GM04504 (cell line): ENCODE data around the gene RAB6A.
A peak's percentile ranks its signal among the peaks of the same experiment; 100 is the strongest.
"Not testable (repeated sequence)": the region's sequence is repeated elsewhere in the genome, so short reads cannot be mapped to it uniquely, and the experiment has no call there.

Source experiments
- DNase-seq: peaks from one replicate; pipeline ENCODE4 v3.0.0-alpha.2; 2012; ENCODE audit warnings: low read depth

Gene RAB6A

GRCh38 chr11:73762732-73763131 is 1.9 kb upstream of the RAB6A start:
- DNase-seq = no peak

DNA sequence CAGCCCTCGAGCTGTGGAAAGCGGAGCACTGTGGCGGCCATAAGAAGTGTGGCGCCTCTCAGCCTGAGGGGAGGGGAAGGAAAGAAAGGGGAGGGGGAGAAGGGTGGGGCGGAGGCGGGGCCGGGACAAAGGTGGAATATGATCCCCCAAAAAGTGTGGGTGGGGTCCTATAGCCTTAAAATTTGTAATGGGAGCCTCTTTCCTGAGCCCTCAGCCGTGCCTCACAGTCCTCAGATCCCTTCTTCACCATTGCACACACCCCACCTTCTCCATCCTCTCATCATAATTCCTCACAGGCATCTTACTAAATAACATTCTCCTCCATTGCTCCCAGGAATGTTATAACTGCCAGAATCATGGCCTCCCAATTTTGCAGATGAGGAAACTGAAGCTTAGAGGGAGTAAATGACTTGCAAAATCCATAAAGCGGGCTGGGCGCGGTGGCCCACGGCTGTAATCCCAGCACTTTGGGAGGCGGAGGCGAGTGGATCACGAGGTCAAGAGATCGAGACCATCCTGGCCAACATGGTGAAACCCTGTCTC is 600 bp upstream of the RAB6A start:
- DNase-seq = no peak

DNA sequence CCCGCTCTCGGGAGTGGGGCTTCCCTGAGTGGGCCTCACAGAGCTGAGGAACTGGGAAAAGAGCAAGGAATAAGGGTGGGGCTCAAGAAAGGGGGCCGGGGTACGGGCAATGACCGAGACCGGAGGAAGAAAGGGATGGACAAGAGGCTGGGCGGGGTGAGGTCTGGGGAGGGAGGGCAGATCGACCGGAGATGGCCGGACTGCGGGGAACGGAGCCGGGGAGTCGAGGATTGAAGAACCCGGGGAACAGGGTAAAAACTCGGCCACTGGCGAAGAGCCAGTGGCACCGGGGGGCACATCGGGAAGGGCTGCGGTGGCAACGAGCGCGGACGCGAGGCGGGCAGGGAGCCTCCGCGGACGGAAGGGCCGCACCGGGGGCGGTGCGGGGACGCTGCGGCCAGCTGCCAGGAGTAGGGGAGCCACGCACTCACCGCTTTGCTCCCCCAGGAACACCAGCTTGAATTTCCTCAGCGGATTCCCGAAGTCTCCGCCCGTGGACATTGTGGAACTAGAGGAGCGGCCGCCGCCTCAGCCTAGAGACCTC is 667 bp downstream of the RAB6A start:
- DNase-seq = peak; percentile 7

DNA sequence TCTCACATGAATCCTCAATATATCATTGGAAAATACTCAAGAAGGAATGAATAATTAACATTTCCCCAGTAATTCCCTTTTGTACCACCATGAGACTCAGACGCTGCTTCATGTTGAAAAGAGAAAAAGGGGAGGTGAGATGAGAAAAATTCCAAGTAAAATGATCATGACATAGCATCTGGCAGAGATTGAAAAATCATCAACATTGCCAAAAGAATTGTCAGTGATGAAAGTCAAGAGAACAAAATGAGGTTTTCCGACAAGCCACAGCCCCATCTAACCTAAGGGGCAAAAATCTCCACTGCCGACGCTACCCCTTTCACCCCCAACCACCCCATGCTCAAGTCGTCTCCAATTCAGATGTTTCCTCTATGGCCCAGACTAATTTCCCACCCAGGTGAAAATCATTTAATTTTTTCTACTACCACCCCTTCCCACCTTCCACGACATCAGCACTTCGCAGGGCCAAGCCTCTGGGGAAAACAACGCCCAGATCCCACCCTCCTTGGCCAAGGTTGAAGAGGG is 1.2 kb downstream of the RAB6A start:
- peak; percentile 8 for DNase-seq

DNA sequence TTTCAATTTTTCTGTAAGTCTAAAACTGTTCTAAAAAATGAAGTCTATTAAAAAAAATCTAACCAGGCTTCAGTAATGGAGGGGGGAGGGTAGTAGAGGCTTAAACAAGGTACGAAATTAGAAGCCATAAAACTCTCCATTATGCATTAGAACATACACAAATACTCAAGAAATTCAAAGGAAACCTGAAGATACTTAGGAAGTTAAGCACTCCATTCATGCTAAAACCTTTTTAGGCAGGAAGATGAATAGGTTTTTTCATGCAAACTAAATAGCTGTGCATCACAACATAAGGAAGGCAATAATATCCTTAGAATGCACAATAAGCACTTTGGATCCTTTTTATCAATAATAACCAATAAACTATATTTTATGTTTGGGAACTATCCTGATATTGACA is 2.4 kb downstream of the RAB6A start:
- DNase-seq = no peak

DNA sequence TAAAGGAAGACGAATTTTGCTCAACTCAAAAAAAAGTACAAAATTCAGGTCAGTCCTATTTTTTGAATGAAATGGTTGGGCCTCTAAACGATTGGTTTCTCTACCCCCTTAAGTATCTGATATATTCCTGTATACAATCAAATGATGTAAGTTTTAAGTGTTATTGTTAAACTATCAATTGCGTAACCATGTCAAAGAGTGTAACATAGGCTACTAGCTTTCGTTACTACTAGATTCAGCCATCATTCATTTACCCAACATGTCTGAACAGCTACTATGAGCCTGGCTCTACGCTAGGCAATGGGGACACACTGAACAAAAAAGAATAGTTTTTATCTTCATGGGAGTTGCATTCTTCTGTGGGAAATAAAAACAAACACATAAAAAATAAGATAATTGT is 3.3 kb downstream of the RAB6A start:
- DNase-seq = no peak

DNA sequence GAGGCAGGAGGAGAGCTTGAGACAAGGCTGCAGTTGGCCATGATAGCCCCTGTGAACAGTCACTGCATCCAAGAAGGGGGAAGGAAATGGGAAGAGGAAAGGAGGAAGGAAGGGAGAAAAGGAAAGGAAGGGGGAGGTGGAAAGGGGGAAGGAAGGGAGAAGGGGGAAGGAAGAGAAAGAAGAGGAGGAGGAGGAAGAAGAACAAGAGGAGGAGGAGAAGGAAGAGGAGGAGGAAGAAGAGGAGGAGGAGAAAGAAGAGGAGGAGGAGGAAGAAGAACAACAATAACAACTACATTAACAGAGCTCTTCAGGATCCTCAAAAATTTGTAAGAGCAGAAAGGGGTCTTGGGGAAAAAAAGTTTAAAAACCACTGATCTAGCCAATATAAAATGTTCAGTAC is 5.2 kb downstream of the RAB6A start:
- no peak for DNase-seq

DNA sequence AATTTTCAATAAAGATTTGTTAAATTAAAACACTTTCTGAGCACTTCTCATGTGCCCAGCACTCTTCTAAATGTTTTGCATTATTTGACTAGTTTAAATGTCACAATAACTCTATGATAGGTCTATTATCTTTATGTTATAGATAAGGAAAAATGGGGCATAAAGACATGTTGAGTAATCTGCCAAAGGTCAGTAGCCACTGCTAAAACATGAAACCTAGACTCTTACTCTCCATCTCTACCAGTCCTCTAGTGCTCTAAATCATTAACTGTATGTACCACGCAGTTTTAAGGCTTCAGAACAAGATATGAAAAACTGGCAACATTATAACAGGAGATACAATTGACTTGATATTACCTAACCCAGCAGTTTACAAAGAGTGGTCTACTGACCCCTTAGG is 6.9 kb downstream of the RAB6A start:
- DNase-seq = no peak

DNA sequence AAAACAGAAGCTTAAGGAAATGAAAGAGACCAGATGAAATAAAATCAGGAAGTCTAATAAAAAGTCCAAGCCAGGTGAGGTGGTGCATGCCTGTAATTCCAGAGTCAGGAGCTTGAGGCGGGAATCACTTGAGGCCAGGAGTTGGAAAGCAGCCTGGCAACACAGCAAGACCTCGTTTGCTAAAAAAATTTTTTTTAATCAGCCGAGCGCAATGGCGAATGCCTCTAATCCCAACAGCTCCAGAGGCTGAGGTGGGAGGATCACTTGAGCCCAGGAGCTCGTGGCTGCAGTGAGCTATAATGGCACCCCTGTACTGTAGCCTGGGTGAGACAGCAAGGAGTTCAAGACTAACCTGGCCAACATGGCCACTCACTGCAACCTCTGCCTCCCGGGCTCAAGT is 8.0 kb downstream of the RAB6A start:
- no peak for DNase-seq

GRCh38 chr11:73752216-73752867 is 8.5 kb downstream of the RAB6A start:
- no peak for DNase-seq

DNA sequence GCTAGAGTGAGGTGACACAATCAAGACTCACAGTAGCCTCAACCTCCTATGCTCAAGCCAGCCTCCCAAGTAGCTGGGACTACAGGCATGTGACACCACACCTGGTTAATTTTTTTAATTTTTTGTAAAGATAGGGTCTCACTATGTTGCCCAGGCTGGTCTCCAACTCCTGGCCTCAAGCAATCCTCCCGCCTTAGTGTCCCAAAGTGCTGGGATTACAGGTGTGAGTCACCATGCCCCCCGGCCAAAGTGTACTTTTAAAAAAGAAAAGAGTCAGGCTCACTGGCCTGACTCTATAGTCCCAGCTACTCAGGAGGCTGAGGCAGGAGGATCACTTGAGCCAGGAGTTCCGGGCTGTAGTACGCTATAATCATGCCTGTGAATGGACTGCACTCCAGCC is 10.0 kb downstream of the RAB6A start:
- DNase-seq = not testable (repeated sequence)

DNA sequence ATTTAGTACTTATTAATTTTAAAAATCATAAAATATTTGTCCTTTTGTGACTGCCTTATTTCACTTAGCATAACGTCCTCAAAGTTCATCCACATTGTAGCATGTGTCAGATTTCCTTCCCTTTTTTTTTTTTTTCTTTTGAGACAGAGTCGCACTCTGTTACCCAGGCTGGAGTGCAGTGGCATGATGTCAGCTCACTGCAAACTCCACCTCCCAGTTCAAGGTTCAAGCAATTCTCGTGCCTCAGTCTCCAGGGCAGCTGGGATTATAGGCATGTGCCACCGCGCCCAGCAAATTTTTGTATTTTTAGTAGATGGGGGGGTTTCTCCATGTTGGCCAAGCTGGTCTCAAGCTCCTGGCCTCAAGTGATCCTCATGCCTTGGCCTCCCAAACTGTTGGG is 10.6 kb downstream of the RAB6A start:
- DNase-seq = no peak

DNA sequence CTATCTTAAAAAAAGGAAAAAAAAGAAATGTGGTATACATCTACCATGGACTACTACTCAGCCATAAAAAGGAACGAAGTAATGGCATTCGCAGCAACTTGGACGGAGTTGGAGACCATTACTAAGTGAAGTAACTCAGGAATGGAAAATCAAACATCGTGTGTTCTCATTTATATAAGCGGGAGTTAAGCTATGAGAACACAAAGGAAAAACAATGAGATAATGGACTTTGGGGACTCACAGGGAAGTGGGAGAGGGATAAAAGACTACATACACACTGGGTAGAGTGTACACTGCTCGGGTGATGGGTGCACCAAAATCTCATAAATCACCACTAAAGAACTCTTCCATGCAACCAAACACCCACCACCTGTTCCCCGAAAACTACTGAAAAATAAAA is 11.8 kb downstream of the RAB6A start:
- no peak for DNase-seq

GRCh38 chr11:73748300-73748699 is 12.6 kb downstream of the RAB6A start:
- DNase-seq = no peak

DNA sequence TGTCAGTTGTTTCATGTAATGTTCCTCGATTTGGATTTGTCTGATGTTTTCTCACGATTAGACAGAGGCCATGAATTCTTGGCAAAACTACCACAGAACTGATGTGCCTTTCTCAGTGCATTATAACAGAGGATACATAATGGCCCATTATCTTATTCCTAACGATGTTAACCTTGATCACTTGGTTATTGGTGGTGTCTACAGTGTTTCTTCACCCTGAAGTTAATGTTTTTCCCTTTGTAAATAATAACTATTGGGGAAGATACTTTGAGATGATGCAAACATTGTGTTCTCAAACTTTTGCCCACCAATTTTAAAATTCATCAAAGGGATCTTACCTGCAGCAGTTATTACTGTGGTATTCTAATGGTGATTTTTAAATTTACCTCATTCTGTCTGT is 13.1 kb downstream of the RAB6A start:
- no peak for DNase-seq

DNA sequence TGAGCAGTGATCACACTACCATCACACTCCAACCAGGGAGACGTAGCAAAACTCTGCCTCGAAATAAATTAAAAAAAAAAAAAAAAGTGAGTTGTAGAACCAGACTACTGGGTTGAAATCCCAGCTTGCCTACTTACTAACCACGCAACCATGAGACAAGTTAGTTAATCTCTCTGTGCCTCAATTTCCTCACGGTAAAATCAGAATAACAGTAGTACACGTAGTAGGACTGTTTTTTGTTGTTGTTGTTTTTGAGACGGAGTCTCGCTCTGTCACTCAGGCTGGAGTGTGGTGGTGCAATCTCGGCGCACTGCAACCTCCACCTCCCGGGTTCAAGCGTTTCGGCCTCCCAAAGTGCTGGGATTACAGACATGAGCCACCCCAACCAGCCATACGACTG is 14.2 kb downstream of the RAB6A start:
- no peak for DNase-seq

DNA sequence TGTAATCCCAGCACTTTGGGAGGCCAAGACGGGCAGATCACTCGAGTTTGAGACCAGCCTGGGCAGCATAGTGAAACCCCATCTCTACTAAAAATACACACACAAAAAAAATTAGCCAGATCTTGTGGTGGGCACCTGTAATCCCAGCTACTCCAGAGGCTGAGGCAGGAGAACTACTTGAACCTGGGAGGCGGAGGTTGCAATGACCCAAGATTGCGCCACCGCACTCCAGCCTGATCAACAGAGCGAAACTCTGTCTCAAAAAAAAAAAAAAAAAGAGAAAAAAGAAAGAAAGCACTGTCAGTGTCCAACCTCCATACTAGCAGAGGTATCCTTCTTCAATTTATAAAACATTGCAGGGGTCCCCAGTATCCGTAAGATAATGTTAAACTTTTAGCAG is 17.8 kb downstream of the RAB6A start:
- DNase-seq = no peak

- DNase-seq = not testable (repeated sequence)
Measured at GRCh38 chr11:73735959-73736358, 24.9 kb downstream of the RAB6A start.

DNA sequence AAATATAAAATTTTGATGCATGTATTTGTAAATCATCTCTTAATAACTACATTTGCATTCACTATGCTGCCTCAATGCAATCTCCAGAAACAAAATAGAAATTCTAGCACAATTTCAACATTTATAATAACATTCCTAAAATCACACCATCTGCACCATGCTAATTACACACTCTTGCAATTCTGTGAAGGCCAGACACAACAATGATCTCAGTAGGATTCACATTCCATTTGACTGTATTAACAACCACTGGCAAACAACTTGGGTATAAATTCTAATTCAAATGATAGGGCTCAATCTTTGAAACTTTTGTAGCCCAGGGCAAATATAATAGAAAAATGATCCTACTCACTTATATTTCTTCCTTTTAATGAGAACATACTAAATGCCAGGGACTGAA is 25.9 kb downstream of the RAB6A start:
- no peak for DNase-seq

- DNase-seq = not testable (repeated sequence)
Measured at GRCh38 chr11:73734011-73734410, 26.9 kb downstream of the RAB6A start.

GRCh38 chr11:73732936-73733335 is 27.9 kb downstream of the RAB6A start:
- DNase-seq = peak; percentile 5

DNA sequence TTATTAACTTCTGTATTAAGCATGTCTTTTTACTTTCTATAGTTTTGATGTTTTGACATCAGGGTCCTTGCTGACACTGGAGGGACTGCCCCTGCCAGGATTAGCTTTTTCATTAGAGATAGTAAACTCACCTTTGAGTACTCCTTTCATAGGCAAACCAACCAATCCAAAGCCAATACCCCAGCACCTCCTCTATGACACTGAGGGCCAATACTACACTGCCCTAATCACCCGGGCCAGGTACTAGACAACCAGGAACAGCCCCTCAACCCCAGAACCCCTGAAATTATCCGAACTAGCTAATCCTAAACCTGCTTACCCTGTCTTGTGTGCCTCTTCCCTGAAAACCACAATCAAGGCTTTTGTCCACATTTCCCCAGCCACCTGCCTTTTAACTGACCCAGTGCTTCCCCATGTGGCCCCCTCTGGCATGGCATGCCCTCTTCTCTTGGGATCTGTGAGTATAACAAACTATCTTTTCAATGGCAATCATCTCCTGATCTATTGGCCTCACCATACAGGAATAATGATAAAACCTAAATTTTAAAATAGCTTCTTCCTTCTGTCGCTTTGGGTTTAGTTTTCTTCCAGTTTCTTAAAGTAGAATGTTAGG is 31.2 kb downstream of the RAB6A start:
- DNase-seq = no peak

- DNase-seq = no peak
Measured at GRCh38 chr11:73728000-73728399, 32.9 kb downstream of the RAB6A start.
